Brain microvascular endothelial cell (primary cell): ENCODE results near the gene C2CD2.

Source experiments
- DNase-seq: peaks from one replicate; pipeline ENCODE4 v3.0.0-alpha.2; 2020
- H3K27ac ChIP-seq: fragments of 250-450 bp; sonication (Bioruptor Pico); 2 replicates; pipeline ENCODE4 v1.5.1; 2020; ENCODE audit warnings: mild to moderate bottlenecking, moderate library complexity
- H3K27me3 ChIP-seq: fragments of 250-450 bp; sonication (Bioruptor Pico); replicated peaks from 2 replicates; pipeline ENCODE4 v1.5.1; 2020; ENCODE audit warnings: mild to moderate bottlenecking
- H3K36me3 ChIP-seq: fragments of 250-450 bp; sonication (Bioruptor Pico); replicated peaks from 2 replicates; pipeline ENCODE4 v1.5.1; 2020; ENCODE audit warnings: mild to moderate bottlenecking
- H3K4me3 ChIP-seq: 2 replicates; pipeline ENCODE4 v1.5.1; 2011; ENCODE audit warnings: low read depth, mild to moderate bottlenecking, control low read depth, low read length, moderate library complexity
- CTCF ChIP-seq: IDR thresholded peaks from 2 replicates; pipeline ENCODE4 v1.5.1; 2011; ENCODE audit warnings: low read depth, mild to moderate bottlenecking, moderate library complexity, low read length, control low read depth, inconsistent platforms; ENCODE audit errors: missing control alignments
- in situ Hi-C: cut with HindIII; loops from 2 replicates; pipeline ENCODE4 v1.10.0; 2017; ENCODE audit warnings: low sequenced_read_pairs, low pct_ligation_motif_present

Gene C2CD2

GRCh38 chr21:41888749-41889376 is 65.0 kb downstream of the C2CD2 start:
- in situ Hi-C loops: no loop called here
- no peak for TF ChIP-seq CTCF
- no peak overlapping the region for H3K4me3 ChIP-seq
- H3K36me3 ChIP-seq: no peaks in the 10 kb centered on the region
- H3K27ac ChIP-seq: no peak overlapping the region
- DNase-seq: no peak
- no peaks in the 10 kb centered on the region for H3K27me3 ChIP-seq

GRCh38 chr21:41887667-41888066 is 66.2 kb downstream of the C2CD2 start:
- Histone ChIP-seq H3K27ac (no peak overlapping the region), H3K27me3 (no peaks in the 10 kb centered on the region), H3K4me3 (no peak overlapping the region), H3K36me3 (no peaks in the 10 kb centered on the region)
- no peak for DNase-seq
- in situ Hi-C loops: no loop called here
- no peak for TF ChIP-seq CTCF

- TF ChIP-seq CTCF: no peak
- no peaks in the 10 kb centered on the region for H3K36me3 ChIP-seq
- H3K27ac ChIP-seq: no peak overlapping the region
- no peaks in the 10 kb centered on the region for H3K27me3 ChIP-seq
- H3K4me3 ChIP-seq: no peak overlapping the region
- in situ Hi-C loops: no loop called here
- DNase-seq: no peak
Observed at GRCh38 chr21:41886328-41886727, 67.5 kb downstream of the C2CD2 start.

- H3K36me3 ChIP-seq: no peaks in the 10 kb centered on the region
- no peak for DNase-seq
- H3K27me3 ChIP-seq: no peaks in the 10 kb centered on the region
- no peak overlapping the region for H3K27ac ChIP-seq
- in situ Hi-C loops: no loop called here
- no peak for TF ChIP-seq CTCF
- H3K4me3 ChIP-seq: no peak overlapping the region
Observed at GRCh38 chr21:41885341-41886024, 68.3 kb downstream of the C2CD2 start.

- in situ Hi-C loops: no loop called here
- no peak overlapping the region for H3K27ac ChIP-seq
- no peak overlapping the region for H3K4me3 ChIP-seq
- no peaks in the 10 kb centered on the region for H3K27me3 ChIP-seq
- no peak for DNase-seq
- TF ChIP-seq CTCF: no peak
- H3K36me3 ChIP-seq: no peaks in the 10 kb centered on the region
Observed at GRCh38 chr21:41884501-41885030, 69.3 kb downstream of the C2CD2 start.
